BE2C (cell line): ENCODE data around the gene AP2A2.

Source experiments
- DNase-seq: peaks from one replicate; pipeline ENCODE4 v3.0.0-alpha.2; 2020
- H3K27me3 ChIP-seq: fragments of 250-450 bp; sonication (Bioruptor Pico); 2 replicates; pipeline ENCODE4 v1.5.1; 2020; ENCODE audit warnings: mild to moderate bottlenecking
- H3K36me3 ChIP-seq: fragments of 250-450 bp; sonication (Bioruptor Pico); 2 replicates; pipeline ENCODE4 v1.5.1; 2020; ENCODE audit warnings: mild to moderate bottlenecking
- H3K4me1 ChIP-seq: fragments of 250-450 bp; sonication (Bioruptor Pico); 2 replicates; pipeline ENCODE4 v1.5.1; 2020
- H3K4me3 ChIP-seq: 2 replicates; pipeline ENCODE4 v1.5.1; 2011; ENCODE audit warnings: low read depth, low read length
- H3K9me3 ChIP-seq: fragments of 250-450 bp; sonication (Bioruptor Pico); 2 replicates; pipeline ENCODE4 v1.5.1; 2020
- TF ChIP-seq, protein P1 (sequence below): IDR thresholded peaks from 2 replicates; pipeline ENCODE4 v1.5.1; 2012; ENCODE audit warnings: mild to moderate bottlenecking, low read depth, low read length

The AP2A2 gene

DNA sequence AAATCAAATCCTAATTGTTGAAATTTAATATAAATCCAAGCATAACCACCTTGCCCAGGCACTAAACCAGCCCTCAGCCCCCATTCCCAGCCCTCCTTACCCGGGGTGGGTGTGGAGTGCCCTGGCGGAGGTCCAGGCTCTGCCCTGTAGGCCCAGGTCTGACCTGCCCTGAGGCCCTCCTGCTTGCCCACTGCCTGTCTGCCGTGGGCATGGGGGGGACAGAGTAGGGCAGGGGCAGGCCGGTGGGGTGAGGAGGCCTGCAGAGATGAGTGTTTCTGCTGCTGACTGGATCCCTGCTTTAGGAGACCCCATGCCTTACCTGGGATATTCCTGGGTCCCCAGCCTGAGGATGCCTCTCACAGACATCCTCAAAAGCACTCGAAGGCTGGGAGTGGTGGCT lies 11.5 kb upstream of the AP2A2 start:
- H3K4me3 ChIP-seq = no peak overlapping the region
- H3K27me3 ChIP-seq = no peaks in the 10 kb centered on the region
- DNase-seq = no peak
- no peaks in the 10 kb centered on the region for H3K4me1 ChIP-seq
- TF ChIP-seq, protein P1, sequence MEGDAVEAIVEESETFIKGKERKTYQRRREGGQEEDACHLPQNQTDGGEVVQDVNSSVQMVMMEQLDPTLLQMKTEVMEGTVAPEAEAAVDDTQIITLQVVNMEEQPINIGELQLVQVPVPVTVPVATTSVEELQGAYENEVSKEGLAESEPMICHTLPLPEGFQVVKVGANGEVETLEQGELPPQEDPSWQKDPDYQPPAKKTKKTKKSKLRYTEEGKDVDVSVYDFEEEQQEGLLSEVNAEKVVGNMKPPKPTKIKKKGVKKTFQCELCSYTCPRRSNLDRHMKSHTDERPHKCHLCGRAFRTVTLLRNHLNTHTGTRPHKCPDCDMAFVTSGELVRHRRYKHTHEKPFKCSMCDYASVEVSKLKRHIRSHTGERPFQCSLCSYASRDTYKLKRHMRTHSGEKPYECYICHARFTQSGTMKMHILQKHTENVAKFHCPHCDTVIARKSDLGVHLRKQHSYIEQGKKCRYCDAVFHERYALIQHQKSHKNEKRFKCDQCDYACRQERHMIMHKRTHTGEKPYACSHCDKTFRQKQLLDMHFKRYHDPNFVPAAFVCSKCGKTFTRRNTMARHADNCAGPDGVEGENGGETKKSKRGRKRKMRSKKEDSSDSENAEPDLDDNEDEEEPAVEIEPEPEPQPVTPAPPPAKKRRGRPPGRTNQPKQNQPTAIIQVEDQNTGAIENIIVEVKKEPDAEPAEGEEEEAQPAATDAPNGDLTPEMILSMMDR = no peak
- no peaks in the 10 kb centered on the region for H3K9me3 ChIP-seq
- H3K36me3 ChIP-seq = no peaks in the 10 kb centered on the region

DNA sequence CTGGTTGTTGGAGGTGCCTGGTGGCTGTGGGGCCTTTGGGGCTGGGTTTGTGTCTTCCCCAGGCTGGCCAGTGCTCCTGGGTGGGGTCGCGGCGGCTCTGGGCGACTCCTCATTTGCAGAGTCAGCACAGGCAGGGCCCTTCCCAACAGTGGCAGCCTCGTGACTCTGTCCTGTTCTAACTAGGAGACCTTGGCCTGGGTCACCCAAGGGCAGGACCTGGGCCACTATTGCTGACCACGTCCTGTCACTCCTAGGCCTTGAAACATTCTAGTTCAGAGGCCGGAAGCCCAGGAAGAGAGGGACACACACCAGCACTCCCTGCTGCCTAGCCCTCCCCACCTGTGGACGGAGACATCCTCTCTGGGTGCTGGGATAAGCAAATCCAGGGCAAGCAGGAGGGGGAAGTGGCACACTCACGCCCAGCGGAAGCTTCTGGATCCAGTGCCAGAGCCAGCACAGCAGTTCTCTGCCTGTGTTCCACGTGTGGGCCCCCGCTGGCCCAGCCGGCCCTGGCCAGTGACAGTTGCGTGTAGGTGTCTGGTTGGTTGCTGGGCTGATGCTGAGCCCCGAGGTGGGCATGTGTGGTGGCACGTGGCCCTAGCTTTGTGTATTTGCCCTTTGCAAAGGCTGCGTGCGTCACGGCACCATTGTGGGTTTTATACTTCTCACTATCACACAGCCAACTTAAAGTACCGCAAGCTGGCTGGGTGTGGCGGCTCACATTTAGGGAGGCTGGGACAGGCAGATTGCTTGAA lies 10.7 kb upstream of the AP2A2 start:
- no peaks in the 10 kb centered on the region for H3K27me3 ChIP-seq
- TF ChIP-seq, protein P1 = no peak
- DNase-seq = no peak
- no peaks in the 10 kb centered on the region for H3K4me1 ChIP-seq
- no peak overlapping the region for H3K4me3 ChIP-seq
- H3K36me3 ChIP-seq = no peaks in the 10 kb centered on the region
- no peaks in the 10 kb centered on the region for H3K9me3 ChIP-seq

DNA sequence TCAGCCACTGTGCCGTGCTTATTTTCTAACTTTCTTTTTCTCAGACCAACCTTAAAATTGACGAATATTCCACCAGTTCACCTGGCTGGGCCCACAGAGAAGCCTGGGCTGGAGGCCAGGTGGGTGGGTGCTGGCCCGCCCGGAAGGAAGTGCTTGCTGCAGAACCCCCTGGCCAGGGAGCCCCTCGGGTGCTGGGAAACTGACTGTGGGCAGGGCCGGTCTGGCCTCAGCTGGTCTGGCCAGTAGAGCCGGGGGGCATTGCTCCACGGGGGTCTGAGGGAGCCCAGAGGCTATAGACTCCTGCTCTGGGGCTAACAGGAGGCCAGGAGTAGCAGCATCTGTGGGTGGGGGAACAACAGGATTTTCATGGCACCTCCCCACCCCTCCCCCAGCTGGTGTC lies 8.2 kb upstream of the AP2A2 start:
- no peak overlapping the region for H3K4me3 ChIP-seq
- DNase-seq = no peak
- H3K27me3 ChIP-seq = no peaks in the 10 kb centered on the region
- no peaks in the 10 kb centered on the region for H3K9me3 ChIP-seq
- no peaks in the 10 kb centered on the region for H3K4me1 ChIP-seq
- H3K36me3 ChIP-seq = no peaks in the 10 kb centered on the region
- TF ChIP-seq, protein P1 = no peak

DNA sequence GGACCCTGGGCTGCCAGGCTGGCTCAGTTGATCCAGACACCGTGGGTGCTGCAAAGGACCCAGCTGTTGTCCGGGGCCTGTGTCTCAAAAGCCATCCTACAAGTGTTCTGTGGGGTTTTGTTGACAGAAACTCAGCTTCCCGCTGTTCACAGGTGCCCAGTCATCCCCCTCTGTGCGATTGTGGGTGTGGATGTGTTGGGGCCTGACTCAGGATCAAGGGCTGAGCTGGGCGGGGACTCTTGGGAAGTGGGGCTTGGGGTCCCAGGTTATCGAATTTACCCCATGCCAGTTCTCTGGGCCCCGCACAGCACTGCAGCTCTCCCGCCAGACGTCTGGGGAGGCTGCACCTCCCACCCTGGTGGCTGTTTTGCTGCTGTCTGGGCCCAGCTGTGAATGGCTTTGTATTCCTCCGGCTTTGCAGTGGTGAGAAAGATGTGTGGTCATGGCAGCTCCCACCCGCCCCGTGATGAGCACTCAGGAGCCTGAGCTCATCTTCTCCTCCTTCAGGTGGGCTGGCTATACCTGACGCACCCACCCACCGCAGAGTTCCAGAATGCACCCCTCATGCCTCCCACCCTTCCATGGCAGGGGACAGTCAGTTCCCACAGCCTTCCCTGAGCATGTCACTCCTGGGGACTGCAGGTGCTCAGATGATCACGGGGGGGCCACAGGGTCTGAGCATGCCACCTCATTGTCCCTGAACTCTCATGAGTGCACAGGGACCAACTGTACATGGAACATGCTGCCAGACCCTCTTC lies 3.6 kb upstream of the AP2A2 start:
- no peak for DNase-seq
- Histone ChIP-seq H3K9me3 (no peaks in the 10 kb centered on the region), H3K36me3 (no peaks in the 10 kb centered on the region), H3K27me3 (no peaks in the 10 kb centered on the region), H3K4me3 (no peak overlapping the region), H3K4me1 (no peaks in the 10 kb centered on the region)
- TF ChIP-seq, protein P1 = no peak

DNA sequence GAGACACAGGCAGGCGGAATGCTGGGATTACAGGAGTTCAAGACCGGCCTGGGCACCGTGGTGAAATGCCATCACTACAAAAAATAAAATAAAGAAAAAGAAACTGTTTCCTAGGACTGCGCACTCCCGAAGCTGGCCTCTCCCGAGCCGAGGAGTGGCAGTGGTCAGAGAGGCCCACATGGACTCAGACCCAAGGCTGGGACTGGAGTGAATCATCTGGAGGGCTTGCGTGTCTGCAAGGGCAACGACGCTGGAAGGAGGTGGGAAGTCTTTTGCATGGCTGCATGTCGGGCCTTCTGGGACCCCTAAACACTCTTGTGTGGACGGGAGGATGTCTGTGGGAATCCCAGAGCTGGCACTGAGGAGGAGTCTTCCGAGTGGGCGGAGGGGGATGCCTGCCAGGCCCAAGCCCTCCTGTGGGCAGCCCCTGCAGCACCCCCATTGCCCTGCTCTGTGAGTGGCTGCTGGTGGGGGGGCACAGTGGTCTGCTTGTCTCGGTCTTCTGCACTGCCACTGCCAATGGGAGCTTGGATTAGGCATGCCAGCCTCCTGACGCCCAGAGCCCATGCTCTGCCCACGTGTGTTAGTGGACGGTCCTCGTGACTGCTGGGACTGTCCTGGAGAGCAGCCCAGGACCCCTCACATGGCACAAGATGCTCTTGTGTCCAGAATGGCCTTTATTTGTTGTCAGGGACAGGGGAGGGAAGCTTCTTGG lies 1.8 kb upstream of the AP2A2 start:
- Histone ChIP-seq H3K36me3 (no peaks in the 10 kb centered on the region), H3K4me3 (no peak overlapping the region), H3K9me3 (no peaks in the 10 kb centered on the region), H3K27me3 (no peaks in the 10 kb centered on the region), H3K4me1 (no peaks in the 10 kb centered on the region)
- TF ChIP-seq, protein P1 = no peak
- no peak for DNase-seq
